DLD1 (cell line): ENCODE data around the gene NIPSNAP3A.
"Not testable (repeated sequence)": the region's sequence is repeated elsewhere in the genome, so short reads cannot be mapped to it uniquely, and the experiment has no call there.

Experiments used
- in situ Hi-C: cut with HindIII; loops from 2 replicates; pipeline ENCODE4 v1.10.0; 2017; ENCODE audit warnings: low sequenced_read_pairs

Gene NIPSNAP3A

DNA sequence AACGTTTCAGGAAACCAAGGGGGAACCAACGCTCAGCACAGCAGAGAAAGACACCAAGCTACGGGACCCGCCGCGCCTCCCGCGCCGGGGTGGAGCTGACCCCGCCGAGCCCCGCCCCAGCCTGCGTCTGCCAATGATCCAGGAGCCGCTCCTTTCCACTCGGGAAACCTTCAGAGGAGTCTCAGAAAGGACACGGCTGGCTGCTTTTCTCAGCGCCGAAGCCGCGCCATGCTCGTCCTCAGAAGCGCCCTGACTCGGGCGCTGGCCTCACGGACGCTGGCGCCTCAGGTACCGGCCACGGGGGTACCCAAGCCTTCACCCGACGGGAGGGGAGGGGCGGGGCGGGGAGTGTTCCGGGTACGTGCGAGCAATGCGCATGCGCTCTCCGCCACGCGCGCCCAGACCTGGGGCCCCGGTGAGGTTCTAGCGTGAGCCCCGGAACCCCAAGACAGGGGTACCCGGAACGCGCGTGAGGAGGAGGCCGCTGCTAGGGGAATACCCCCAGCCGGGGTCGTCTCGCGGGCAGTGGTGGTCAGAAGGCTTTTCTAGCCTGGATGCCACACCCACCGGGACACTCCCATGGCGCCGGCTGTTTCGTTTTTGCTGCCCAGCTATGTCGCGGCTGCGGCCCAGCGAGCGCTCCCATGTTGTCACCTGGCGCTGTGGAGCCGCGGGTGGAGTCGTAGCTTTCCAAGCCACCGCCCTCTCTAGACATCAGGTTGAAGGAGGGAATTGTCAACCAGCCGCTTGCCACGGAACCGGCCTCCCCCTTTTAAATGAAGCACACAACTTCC lies at the start of gene NIPSNAP3A:
Gene NIPSNAP3A, plus strand, starts transcription at position 119 of the 794 bp plus-strand sequence. Its CDS starts 110 bp downstream, at position 229.
- in situ Hi-C loops, result no loop called here

DNA sequence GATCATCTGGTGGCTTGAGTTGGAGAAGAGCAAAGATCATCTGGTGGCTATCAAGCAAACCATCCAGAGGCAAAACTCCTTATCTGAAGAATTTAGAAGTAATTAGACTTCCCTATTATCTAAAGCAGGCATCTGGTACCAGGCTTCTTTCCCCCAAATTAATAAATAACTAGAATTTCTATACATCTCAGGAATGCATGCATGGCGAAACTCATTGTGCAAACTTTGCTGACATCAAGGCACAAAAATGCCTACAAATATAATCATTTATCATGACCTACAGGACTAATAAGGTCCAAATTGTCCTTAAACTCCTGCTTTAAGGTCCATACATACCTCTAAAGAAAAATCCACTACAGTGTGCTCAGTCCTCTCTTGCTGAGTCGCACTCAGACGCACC lies 47.2 kb upstream of the NIPSNAP3A start:
- in situ Hi-C loops, result no loop called here

DNA sequence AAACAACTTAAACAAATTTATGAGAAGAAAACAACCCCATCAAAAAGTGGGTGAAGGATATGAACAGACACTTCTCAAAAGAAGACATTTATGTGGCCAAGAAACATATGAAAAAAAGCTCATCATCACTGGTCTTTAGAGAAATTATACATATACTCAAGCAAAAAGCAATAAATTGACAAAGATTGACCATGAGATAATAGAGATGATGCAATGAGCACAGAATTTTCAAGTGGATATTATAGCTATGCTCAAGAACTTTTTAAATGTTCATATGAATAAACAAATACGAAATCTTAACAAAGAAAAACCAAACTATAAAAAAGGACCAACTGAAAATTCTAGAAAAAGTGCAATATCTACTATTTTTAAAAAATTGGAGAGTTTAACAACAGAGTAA lies 38.7 kb upstream of the NIPSNAP3A start:
- in situ Hi-C loops, result not testable (repeated sequence)

DNA sequence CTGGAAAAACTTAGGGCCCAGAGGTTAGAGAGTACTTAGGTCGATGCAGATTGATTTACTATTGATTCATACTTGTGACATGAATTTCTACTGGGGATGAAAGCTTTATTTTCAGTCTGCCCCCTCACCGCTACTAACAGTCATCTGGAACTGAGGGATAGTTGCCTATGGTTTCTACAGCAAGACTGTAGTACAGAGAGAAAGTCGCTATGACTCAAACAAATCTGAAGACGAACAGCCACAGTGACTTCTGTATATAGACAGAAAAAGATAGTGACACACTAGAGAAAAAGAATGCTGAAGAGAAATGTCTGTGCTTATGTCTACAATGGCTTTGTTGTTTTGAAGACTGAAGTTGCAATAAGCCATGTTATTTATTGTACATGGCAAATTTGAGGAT lies 35.9 kb upstream of the NIPSNAP3A start:
- in situ Hi-C loops, result no loop called here

DNA sequence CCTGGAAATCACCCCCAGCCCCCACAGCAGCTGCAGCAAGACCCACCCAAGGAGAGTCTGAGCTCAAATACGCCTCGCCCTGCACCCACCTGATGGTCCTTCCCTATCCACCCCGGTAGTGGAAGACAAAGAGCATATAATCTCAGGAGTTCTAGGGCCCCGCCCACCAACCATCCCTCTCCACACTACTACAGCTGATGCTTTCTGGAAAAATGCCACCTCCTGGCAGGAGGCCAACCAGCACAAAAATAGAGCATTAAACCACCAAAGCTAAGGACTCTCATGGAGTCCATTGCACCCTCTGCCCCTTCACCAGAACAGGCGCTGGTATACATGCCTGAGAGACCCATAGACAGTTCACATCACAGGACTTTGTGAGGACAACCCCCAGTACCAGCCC lies 22.5 kb upstream of the NIPSNAP3A start:
- in situ Hi-C loops, result no loop called here

DNA sequence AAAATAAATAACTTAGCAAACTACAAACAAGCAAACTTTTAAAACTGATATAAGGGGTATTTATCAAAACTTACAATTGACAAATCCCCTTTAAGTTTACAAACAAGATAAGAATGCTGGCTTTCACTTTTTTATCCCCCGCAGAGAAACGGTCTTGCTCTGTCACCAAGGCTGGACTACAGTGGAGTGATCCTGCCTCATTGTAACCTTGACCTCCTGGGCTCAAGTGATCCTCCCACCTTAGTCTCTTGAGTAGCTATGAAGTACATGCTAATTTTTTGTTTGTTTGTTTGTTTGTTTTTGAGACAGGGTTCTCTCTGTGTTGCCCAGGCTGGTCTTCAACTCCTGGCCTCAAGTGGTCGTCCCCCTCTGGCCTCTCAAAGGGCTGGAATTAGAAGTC lies 9.0 kb upstream of the NIPSNAP3A start:
- in situ Hi-C loops, result no loop called here

DNA sequence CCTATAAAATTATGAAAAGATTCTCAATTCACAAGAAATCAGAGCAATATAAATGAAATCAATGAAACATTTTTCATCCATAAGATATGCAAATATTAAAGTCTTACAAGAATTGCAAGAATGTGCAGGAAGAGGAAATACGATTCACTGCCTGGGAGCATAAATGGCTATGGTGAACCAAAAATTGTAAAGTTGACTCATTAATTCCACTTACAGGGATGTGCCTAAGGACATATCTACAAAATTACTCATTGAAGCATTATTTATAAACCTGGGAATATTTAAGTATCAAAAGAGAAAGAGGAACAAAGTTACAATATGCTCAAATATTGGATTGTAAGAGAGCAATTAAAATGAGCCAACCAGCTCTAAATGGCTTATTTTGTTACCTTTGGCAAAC lies 6.9 kb upstream of the NIPSNAP3A start:
- in situ Hi-C loops, result no loop called here

DNA sequence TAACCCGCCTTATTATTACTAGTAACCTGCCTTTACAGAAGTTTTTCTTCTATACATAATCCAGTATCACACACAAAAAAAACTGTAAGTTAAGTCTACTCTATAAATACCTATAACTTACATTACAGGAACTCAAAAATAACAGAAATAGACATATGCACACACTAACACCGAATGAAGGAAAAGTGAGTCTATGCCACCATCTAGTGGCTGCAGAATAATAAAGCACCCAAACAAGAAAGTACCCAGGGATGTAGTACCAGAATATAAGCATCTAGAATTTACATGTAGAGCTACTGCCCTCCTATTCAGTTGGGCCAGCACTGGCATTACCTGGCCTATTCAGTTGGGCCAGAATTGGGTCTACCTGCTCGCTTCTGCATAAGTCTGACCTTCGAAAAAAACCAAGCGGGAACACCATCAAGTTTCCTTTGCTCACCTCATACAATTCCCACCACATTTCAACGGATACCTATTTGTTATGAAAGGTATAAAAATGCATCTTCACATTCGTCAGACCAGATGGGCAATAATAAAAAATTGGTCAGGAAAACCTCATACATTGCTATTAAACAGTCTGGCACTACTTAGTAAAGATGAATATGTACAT lies 4.0 kb upstream of the NIPSNAP3A start:
- in situ Hi-C loops, result no loop called here

DNA sequence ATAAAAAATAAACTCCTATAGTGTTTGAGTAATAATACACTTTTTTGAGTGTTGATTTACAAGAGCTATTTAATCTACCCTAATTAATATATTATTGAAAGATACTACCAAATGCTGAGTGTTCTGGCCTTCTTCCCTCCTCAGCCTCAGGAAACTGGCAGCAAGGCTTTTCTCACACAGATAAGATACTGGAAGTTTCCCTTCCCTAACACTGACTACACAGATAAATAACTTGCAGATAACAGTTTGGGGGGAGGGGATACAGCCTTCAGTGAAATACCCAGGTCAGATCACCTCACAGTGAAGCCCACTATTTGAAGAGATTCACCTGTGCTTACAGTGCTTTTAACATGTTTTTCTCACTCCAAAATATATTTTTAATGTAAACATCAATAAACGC lies 1.6 kb upstream of the NIPSNAP3A start:
- in situ Hi-C loops, result no loop called here

DNA sequence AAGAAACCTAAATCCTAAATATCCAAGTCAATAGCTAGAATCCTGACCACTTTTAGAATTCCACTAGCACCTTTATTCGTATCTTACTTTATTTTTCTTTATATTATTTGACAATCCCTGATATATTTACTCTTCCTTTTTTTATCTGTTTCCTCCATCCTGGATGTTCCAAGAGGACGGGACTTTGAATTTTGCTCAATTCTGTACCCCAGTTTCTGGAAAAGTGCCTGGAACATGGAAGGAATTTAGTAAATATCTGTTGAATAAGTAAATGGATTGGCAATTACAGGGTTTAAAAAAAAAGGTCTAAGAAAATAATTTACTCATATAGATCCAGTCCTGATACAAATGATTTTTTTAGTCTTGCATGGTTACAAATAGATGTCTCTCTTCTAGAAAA lies 1.2 kb upstream of the NIPSNAP3A start:
- in situ Hi-C loops, result no loop called here

DNA sequence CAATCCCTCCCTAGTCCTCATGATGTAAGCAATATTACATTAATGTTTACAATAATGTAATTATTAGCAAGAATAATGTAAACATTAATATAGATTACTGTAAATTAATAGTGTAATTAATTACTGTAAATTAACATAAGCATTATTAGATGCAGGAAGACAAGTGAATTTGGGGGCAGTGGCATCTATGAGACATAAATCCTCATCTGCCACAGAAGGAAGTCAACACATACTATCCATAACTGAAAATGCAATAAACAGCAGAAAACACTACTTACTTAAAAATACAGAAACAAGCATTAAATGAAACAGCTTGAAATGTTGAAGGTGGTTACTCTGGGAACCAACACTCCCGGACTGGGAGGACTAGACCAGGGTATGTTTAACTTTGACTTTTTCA lies 685 bp upstream of the NIPSNAP3A start:
- in situ Hi-C loops, result no loop called here

DNA sequence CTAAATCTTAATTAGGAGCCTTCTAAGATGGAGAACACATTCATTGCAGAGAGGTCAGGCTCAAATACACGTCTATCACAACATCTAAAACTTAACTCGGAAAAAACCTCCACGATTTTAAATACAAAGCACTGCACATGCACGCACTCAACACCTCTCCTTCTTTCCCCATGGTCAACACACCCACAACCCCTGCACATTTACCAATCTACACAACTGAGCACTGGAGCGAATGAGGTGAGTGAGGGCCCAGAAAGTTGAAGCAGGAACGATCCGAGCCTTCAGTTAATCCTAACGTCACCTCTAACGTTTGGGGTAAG lies 278 bp upstream of the NIPSNAP3A start:
- in situ Hi-C loops, result no loop called here

DNA sequence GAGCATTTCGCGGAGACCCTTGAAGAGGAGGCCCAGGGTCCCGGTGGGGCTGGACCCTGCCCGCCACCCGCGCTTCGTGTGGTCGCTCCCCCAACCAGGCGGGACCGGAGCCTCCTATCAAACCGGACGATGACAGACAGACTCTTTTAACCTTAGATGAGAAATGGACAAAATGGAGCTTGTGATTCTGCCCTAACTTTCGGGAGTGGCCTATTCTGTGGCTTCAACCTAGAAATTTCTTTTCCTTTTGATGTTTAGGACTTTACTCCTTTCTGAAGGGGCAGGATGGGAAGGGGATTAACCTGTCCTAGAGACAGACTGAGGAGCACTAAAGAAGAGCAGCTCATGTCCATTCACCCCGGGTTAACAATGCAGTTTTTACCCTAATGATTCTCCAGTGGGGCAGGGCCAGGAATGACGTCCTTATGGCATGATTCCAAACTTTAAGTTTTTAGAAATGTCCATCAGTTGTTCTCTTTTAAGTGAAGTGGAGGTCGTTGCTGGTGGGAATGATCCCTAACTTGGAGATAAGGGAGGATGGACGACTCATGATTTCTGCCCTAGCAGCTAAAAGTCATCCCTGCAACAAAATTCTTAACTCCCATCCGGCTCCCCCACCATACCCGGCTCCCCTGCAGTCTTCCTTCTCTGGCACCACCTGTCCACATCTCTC lies 1.0 kb downstream of the NIPSNAP3A start:
- in situ Hi-C loops, result no loop called here

DNA sequence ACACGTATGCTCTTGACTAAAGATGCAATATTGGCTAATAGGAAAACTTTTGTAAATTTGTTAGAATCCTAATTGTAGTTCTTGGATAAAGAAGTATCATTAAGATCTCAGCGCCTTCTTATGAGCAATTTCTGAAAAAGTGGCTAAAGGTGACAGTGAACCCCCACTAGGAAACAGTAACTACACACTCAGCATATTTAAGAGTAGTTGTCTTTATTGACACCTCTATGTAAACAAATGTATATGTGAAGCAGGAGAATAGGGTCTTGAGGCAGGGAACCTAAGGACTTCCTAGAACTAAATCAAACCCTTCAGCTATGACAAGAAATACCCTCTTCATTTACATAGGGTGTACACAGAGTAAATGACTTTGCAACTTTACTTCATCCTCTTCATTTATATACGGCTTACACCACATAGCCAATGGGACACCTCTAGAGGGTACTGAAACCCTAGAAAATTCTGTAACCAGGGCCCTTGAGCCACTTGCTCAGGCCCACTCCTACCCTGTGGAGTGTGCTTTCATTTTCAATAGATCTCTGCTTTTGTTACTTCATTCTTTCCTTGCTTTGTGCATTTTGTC lies 2.8 kb downstream of the NIPSNAP3A start:
- in situ Hi-C loops, result no loop called here

DNA sequence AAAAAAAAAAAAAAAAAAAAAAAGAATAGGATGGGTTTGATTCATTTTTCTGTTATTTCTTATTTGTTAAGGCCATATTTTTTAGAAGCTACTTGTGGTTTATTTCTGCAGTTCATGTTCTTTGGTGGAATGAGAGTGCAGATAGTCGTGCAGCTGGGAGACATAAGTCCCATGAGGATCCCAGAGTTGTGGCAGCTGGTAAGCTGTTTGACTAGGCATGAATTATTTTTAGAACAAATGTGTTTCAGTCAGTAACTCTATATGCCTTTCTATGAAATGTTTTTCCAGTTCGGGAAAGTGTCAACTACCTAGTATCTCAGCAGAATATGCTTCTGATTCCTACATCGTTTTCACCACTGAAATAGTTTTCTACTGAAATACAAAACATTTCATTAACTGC lies 11.5 kb downstream of the NIPSNAP3A start:
- in situ Hi-C loops, result no loop called here

DNA sequence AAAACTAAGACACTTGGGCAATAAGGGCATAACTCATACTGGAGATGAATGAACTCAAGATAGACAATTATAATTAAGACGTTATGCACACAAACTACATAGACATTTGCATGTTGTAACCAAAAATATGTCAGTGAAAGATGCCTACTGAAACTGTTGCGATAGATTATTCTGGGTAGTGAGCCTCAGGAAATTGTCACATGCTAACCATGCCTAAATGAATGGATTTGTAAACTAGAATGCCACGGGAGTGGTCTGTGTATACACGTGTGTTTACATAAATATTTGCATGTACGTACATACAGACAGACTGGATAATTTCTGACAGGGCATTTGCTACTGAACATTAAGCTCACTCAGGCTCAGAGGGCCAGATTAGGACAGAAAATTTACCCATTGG lies 17.7 kb downstream of the NIPSNAP3A start:
- in situ Hi-C loops, result no loop called here

DNA sequence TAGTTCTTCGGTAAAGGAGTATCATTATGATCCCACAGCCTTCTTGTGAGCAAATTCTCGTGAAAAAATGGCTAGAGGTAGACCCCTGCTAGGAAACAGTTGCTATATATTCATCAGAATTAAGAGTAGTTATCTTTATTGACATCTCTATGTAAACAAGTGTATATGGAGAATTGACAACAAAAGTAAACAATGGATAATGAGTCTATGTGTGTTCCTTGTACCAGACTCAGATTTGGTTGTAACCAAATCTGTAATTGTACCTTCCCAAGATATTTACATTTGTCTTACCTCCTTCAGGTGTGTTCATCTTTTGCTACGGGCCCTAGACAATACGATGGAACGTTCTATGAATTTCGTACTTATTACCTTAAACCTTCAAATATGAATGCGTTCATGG lies 18.5 kb downstream of the NIPSNAP3A start:
- in situ Hi-C loops, result no loop called here

DNA sequence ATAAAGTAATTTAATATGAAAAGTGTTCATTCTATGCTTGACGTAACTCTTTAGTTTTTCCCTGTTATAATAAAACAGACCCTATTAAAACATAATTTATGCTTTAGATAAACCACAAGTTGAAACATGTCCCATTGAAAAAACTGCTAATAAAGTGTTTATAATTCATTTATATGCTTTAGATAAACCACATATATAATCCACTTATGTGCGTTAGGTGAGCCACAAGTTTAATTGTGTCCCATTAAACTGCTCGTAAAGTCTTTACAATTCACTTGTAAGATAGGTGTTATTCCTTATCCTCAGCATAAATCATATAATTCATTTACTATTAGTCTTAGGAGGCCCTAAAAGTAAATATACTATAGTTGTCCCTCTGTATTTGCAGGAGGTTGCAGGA lies 20.0 kb downstream of the NIPSNAP3A start:
- in situ Hi-C loops, result no loop called here

DNA sequence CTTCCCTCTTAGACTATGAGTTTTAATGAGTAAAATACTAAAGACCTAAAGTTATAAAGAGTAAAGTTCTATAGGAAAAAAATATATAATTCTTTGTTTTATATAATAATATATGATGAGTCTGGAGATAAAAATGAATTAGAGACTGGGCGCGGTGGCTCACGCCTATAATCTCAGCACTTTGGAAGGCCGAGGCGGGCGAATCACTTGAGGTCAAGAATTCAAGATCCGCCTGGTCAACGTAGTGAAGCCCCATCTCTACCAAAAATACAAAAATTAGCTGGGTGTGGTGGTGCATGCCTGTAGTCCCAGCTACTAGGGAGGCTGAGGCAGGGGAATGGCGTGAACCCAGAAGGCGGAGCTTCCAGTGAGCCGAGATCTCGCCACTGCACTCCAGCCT lies 21.5 kb downstream of the NIPSNAP3A start:
- in situ Hi-C loops, result not testable (repeated sequence)

DNA sequence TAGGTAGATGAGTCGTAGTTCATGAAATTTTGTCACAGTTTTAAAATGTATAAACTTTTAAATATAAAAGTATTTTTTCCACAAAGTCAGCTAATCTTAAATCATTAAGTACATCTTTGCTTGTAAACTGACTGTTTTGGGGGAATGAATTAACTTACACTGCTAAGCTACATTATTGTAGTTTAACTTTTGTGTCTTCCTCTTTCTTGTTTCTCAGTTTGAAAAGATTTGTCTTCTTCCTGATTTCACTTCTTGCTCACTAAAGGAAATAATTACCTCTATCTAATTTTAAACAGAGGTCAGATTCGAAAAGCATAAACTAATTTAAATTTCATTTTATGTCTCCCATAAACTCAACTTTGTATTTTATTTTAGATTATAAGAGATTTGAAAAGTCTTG lies 22.2 kb downstream of the NIPSNAP3A start:
- in situ Hi-C loops, result no loop called here

DNA sequence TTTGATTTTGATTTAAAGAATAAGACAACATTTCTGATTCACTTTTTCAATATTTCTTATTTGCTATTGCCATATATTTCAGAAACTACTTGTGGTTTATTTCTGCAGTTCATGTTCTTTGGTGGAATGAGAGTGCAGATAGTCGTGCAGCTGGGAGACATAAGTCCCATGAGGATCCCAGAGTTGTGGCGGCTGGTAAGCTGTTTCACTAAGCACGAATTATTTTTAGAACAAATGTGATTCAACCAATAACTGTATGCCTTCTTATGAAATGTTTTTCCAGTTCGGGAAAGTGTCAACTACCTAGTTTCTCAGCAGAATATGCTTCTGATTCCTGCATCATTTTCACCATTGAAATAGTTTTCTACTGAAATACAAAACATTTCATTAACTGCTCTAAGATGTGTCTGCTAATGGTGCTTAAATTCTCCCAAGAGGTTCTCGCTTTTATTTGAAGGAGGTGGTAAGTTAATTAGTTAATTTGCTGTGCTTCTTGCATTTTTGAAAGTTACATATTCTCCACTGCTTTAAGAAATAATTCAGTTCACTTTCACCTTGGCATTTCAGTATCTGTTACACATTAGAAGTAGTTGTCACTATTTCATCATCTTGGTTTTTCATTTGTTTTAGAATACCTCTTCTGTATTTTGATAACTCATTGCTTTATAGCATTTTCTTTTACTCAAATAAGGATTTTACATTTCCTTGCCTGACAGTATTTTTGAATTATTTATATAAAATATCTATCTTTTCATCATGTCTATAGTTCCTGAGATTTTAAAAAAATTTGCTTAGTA lies 25.4 kb downstream of the NIPSNAP3A start:
- in situ Hi-C loops, result no loop called here
